Measurements from ENCODE around the gene EBF4.

EBF4 gene

DNA sequence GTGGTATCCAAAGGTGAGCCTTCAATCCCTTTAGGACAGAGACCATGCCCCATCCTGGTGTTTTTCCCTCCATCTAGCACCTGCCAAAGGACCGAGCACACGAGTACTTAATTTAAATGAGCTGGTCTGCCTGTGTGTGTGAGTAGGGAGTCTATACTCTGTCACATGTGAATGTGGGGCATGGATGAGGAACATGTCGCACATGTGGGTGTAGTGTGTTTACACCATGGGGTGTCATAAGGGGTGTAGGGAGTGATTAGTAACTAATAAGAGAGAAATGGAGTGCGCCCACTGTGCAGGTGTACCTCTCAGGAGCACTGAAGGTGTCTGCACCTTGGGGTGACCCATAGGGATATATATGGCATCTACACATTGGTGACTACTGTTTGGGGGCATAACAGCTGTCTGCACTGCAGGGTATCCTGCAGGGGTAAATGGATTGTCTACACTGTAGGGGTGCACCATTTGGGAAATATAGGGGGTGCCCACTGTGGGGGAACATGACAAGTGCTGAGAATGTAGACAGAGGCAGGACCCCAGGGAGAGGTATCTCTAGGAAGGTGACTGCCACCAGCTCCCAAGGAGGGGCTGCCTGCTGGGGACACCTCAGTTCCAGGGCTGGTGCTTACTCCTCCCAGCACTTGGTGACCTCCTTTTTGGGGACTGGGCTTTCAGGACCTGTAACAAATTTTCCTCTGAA, 53.5 kb downstream of the EBF4 start:
- DNase-seq = no peak

- no peak for DNase-seq
Measured at GRCh38 chr20:2746636-2747265, 54.2 kb downstream of the EBF4 start.

GRCh38 chr20:2747676-2748235, 55.2 kb downstream of the EBF4 start:
- DNase-seq = no peak

- no peak for DNase-seq
Measured at GRCh38 chr20:2748551-2749342, 56.2 kb downstream of the EBF4 start.

DNA sequence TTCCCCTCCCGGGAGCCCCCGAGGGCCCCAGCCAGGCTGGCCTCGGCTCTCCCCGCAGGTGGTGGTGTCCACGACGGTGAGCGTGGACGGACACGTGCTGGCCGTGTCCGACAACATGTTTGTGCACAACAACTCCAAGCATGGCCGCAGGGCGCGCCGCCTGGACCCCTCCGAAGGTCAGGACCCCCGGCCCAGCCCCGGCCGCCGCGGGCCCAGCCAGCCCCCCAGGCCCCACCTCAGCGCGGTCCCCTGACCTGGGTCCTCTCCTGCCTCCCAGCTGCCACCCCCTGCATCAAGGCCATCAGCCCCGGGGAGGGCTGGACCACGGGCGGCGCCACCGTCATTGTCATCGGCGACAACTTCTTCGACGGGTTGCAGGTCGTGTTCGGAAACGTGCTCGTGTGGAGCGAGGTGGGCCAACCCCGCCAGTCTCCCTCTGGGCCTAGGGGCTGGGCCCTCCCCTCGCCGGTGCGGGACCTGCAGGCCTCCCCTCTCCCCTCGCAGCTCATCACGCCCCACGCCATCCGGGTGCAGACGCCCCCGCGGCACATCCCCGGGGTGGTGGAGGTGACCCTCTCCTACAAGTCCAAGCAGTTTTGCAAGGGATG, 56.9 kb downstream of the EBF4 start:
- no peak for DNase-seq

DNA sequence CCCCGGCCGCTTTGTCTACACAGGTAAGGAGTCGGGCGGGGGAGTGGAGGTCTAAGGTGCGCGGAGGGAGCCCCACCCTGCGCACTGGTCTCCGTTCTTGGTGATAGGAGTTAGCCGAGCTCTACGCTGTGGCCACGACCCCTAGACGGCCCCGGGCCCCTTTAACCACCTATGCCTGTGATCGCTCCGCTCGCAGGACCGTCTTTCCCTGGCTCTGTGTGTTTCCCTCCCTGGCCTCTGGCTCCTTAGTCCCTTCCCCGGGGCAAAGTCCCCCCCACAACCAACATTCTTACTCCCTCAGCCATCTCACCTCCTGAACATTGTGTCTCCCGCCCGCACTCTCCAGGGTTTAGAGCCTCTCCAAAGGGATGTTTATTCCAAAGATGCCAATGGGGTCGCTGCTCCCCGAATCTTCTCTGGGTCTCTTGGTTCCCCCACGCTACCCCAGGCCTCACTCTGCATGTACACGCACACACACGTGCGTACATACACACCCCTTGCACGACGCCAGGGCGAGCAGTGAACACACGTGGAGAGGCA, 57.4 kb downstream of the EBF4 start:
- no peak for DNase-seq

- DNase-seq = peak; percentile 66
Measured at GRCh38 chr20:2750491-2751251, 58.1 kb downstream of the EBF4 start.

DNA sequence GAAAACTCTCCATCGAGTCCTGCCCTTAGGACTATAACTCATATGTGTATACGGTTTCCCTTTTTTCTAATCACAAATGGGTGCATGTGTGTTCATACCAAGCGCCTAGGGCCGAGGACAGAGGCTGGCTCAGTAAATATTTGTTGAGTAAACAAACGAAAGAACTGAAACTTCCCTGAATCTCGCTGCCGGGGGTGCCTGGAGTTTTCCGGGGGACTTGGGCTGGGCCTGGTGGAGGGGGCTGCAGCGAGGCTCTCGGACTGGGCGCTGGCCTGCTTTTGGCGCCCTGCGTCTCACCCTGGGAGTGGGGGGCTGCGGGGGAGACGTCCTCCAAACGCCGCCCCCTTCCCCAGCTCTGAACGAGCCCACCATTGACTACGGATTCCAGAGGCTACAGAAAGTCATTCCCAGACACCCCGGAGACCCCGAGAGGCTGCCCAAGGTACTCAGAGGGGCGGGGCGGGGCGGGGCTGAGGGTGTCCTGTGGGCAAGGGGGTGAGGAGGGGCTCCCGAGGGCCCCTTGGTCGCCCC, 58.8 kb downstream of the EBF4 start:
- DNase-seq = peak; percentile 66

GRCh38 chr20:2751878-2752566, 59.4 kb downstream of the EBF4 start:
- peak; percentile 55 for DNase-seq

GRCh38 chr20:2752567-2753460, 60.2 kb downstream of the EBF4 start:
- DNase-seq = peak; percentile 74

GRCh38 chr20:2753461-2754040, 61.0 kb downstream of the EBF4 start:
- DNase-seq = no peak

DNA sequence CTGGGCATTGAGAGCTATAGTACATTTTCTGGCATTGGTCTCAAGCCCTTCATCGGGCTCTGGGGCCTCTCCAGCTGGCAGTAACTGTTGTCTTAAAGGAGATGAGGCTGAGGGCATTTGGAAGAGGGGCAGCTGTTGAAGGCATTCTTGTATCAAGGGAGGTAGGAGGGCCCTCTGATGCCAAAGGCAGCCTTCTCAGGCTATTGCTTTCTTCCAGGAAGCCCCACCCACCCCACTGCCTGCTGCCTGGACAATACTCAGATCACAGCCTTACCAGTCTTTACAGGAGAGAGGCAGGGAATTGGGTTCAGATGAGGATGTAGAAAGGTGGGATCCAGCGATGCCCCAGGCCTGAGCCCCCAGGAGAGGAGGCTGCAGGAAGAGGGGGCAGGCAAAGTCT, 61.8 kb downstream of the EBF4 start:
- DNase-seq = no peak

GRCh38 chr20:2755451-2756055, 63.0 kb downstream of the EBF4 start:
- DNase-seq = no peak

DNA sequence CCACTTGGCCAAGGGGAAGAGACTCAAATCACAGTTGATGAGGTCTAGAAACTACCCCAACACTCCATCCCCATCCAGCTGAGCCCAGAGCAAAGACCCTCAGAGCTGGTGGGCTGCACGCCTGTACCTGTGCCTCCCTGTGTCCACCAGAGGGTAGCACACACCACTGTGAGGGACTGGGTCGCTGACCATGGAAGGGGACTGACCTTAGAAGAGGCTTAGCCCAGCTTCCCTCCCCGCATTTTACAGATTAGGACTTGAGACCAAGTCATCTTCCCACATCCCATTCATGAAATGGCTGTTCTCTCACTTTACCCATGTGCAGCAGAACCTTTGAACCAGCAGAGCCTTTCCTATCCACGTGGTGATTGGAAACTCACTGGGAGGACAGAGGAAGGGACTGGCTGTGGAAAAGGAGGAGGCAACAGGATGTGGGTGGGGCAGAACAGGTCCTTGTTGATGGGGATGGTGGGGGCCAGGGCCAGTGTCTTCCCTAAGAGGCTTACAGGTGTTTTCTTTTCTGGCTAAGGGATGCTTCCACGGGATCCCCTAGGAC, 63.6 kb downstream of the EBF4 start:
- peak; percentile 13 for DNase-seq

DNA sequence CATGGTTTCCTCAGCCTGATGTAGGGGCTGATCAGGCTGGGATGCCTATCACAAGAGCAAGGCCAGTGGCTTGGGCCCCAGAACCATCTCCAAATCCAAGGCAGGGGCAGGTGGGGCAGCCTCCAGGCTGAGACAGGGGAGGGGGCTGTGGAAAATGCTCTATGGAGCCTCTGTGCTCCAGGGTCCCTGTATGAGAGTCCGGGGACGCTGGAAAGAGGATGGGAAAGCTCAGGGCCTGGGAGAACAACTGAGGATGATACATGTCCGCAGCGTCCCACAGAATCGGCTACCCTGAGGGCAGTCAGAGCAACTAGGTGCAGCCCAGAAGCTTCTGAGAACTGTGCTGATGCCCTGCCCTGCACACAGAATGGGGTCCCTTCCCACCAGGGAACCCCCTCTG, 64.4 kb downstream of the EBF4 start:
- no peak for DNase-seq

DNA sequence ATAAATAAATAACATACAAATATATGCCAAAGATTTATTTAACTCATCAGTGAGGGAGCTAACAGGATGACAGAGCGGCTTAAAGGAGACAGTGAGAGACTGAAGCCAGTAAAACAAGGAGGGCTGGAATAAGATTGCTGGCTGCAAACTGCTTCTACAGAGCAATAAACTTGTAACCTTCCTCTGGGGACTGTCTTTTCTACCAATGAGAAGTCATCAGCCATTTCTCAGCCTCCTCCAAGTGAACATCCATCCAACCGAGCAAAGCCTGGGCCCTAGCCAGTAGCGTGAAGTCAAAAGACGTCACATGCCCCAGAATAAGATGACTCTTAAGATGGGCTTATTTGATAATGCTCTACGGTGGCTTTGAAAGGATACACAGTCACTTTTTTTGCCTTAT, 65.4 kb downstream of the EBF4 start:
- no peak for DNase-seq

DNA sequence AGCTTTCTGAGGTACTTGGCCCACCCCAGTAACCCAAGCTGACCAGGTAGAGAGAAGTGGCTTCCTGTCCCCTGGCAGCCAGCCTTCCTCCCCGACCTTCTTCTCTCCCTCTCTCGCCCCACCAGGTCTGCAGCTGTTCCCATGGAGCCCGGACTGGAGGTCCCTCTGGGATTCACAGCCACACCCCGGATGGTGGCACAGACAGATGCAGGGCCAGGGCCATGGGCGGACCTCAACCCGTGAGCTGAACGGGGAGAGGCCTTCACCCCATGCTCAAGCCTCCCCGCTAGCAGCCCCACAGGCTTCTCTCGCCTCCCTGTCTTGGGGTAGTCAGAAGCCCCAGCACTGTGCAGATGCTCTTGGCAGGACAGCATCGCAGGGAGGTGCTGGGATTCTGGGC, 66.6 kb downstream of the EBF4 start:
- no peak for DNase-seq

DNA sequence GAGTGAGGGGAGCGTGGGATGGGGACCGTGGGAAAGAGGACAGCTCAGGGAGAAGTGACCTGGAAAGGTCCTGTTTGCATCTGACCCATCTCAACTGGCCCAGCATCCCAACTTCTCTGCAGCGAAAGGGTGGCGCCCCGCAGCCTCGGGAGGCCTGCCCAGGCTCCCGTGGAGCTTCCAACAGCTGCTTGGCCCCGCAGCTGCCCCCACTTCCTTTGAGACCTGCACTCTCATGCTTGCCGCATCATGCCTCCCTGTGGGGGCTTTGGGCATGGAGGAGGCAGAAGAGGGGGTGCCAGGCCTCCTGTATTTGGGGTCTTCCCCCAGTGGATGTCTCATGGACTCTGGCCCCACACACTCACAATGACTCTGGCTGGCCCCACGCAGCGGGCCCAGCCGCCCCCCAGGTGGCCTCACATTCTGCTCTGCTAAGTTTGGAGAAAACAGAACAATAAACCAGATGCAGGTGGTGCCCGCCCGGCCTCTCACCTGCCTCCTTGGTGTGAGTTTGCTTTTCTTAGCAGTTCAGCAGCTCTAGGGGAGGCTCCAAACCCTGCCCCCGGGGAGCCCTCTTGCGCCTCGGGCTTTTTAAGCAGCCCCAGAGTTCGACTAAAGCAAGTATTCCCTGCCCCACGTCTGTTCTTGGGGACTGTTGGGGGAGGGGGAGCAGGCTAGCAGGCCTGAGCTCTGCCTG, 67.2 kb downstream of the EBF4 start:
- DNase-seq = no peak
